Endometrium (tissue), 2 donors: ENCODE results near the gene ERCC6L2.
A peak's percentile ranks its signal among the peaks of the same experiment; 100 is the strongest.

ENCODE experiments used
- FAIRE-seq: peaks from 2 replicates; lab custom pipeline; 2012; peaks lifted over from hg19 to GRCh38; lab: Jason Lieb, UNC
- donor health status: control.
- donor health status: control.

The ERCC6L2 gene

GRCh38 chr9:95875305-95876137, at the start of gene ERCC6L2:
Gene ERCC6L2 (plus strand): TSS chr9:95875691. CDS start chr9:95876039, 348 bp downstream.
- FAIRE-seq: peak; percentile 71

GRCh38 chr9:95826183-95826838, 49.2 kb upstream of the ERCC6L2 start:
- no peak for FAIRE-seq

- no peak for FAIRE-seq
Measured at GRCh38 chr9:95830768-95831167, 44.7 kb upstream of the ERCC6L2 start.

GRCh38 chr9:95831810-95832209, 43.7 kb upstream of the ERCC6L2 start:
- no peak for FAIRE-seq

GRCh38 chr9:95833546-95834178, 41.8 kb upstream of the ERCC6L2 start:
- FAIRE-seq: no peak

GRCh38 chr9:95834281-95834907, 41.1 kb upstream of the ERCC6L2 start:
- FAIRE-seq: no peak

GRCh38 chr9:95835393-95835792, 40.1 kb upstream of the ERCC6L2 start:
- FAIRE-seq: peak; percentile 57

- FAIRE-seq: no peak
Measured at GRCh38 chr9:95836072-95836471, 39.4 kb upstream of the ERCC6L2 start.

- no peak for FAIRE-seq
Measured at GRCh38 chr9:95839012-95839411, 36.5 kb upstream of the ERCC6L2 start.

GRCh38 chr9:95840074-95840473, 35.4 kb upstream of the ERCC6L2 start:
- FAIRE-seq: no peak

GRCh38 chr9:95841377-95841776, 34.1 kb upstream of the ERCC6L2 start:
- FAIRE-seq: no peak

- no peak for FAIRE-seq
Measured at GRCh38 chr9:95845751-95846150, 29.7 kb upstream of the ERCC6L2 start.

GRCh38 chr9:95848764-95849163, 26.7 kb upstream of the ERCC6L2 start:
- FAIRE-seq: no peak

GRCh38 chr9:95852059-95853032, 23.1 kb upstream of the ERCC6L2 start:
- FAIRE-seq: no peak

GRCh38 chr9:95854386-95855020, 21.0 kb upstream of the ERCC6L2 start:
- no peak for FAIRE-seq

- FAIRE-seq: no peak
Measured at GRCh38 chr9:95855961-95856360, 19.5 kb upstream of the ERCC6L2 start.

GRCh38 chr9:95857124-95857523, 18.4 kb upstream of the ERCC6L2 start:
- FAIRE-seq: peak; percentile 53

- no peak for FAIRE-seq
Measured at GRCh38 chr9:95857896-95858295, 17.6 kb upstream of the ERCC6L2 start.

- FAIRE-seq: no peak
Measured at GRCh38 chr9:95862343-95862742, 13.1 kb upstream of the ERCC6L2 start.

GRCh38 chr9:95864852-95865580, 10.5 kb upstream of the ERCC6L2 start:
- peak; percentile 18 for FAIRE-seq
